Astrocyte of the spinal cord (primary cell): ENCODE results near the gene IRAK4.
A peak's percentile ranks its signal among the peaks of the same experiment; 100 is the strongest.

Source experiments
- DNase-seq: peaks from one replicate; pipeline ENCODE4 v3.0.0; 2011; ENCODE audit warnings: low read depth, low spot score
- H3K4me3 ChIP-seq: 2 replicates; pipeline ENCODE4 v1.5.1; 2011; ENCODE audit warnings: low read depth, mild to moderate bottlenecking, low read length, moderate library complexity
- CTCF ChIP-seq: IDR thresholded peaks from 2 replicates; pipeline ENCODE4 v1.5.1; 2012; ENCODE audit warnings: low read depth, mild to moderate bottlenecking, low read length, inconsistent platforms
- in situ Hi-C: cut with HindIII; loops from 2 replicates; pipeline ENCODE4 v1.10.0; 2017; ENCODE audit warnings: low sequenced_read_pairs

Gene IRAK4

GRCh38 chr12:43758728-43759563, at the start of gene IRAK4, which contains the start of gene PUS7L:
IRAK4 (plus strand) TSS chr12:43758951; CDS start chr12:43768112, 9,161 bp downstream.
PUS7L (minus strand) TSS chr12:43758790; CDS start chr12:43755245, 3,545 bp downstream.
- TF ChIP-seq CTCF, result peak; percentile 55
- peak within 1 kb of the TSS; percentile 84 for H3K4me3 ChIP-seq
- peak; percentile 98 for DNase-seq
- in situ Hi-C loops, result no loop called here

GRCh38 chr12:43711348-43711747, 47.4 kb upstream of the IRAK4 start:
- no peak overlapping the region for H3K4me3 ChIP-seq

GRCh38 chr12:43722621-43723020, 36.1 kb upstream of the IRAK4 start:
- TF ChIP-seq CTCF, result no peak
- in situ Hi-C loops, result no loop called here
- no peak overlapping the region for H3K4me3 ChIP-seq
- DNase-seq, result no peak

More at GRCh38 chr12:43711348-43711747, 47.4 kb upstream of the IRAK4 start:
- DNase-seq, result no peak
- TF ChIP-seq CTCF, result no peak
- in situ Hi-C loops, result no loop called here

- in situ Hi-C loops, result no loop called here
- TF ChIP-seq CTCF, result no peak
- DNase-seq, result no peak
These were observed 35.6 kb upstream of the IRAK4 start for GRCh38 chr12:43723134-43723533.

GRCh38 chr12:43728117-43728516, 30.6 kb upstream of the IRAK4 start:
- in situ Hi-C loops, result no loop called here
- TF ChIP-seq CTCF, result peak; percentile 13
- no peak for DNase-seq
- H3K4me3 ChIP-seq, result no peak overlapping the region

More at GRCh38 chr12:43723134-43723533, 35.6 kb upstream of the IRAK4 start:
- no peak overlapping the region for H3K4me3 ChIP-seq

GRCh38 chr12:43728698-43729097, 30.1 kb upstream of the IRAK4 start:
- TF ChIP-seq CTCF, result no peak
- H3K4me3 ChIP-seq, result no peak overlapping the region
- in situ Hi-C loops, result no loop called here
- DNase-seq, result no peak
